ENCODE measurements around the gene MTMR2.

DNA sequence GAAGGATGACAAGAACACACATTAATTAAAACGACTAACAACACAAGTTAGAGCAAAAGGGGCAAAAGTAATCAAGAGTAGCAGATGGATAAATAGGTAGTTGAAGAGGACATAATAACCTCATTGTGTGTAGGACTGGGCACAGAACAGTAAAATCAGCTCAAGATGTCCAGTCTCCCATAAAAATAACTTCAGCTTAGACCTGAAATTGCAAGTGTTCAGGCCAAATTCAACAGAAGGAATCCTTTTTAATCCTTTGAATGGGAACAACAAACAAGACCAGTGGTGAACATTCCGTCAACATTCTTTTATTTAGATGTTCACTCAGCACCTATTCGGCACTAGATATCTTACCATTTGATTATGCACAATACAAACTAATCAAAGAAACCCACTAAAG, 4.4 kb downstream of the MTMR2 start:
- TF ChIP-seq CTCF (conservative IDR thresholded peaks at IDR 0.05; ENCODE audit: low read depth in 2 of 2) (no peak), EZH2phosphoT487 (IDR thresholded peaks at IDR 0.05; ENCODE audit: unreplicated experiment) (no peak), POLR2AphosphoS5 (IDR thresholded peaks at IDR 0.05; ENCODE audit: low read depth) (no peak), EZH2 (IDR thresholded peaks at IDR 0.05; ENCODE audit: low read depth, unreplicated experiment) (no peak), ETS1 (IDR thresholded peaks at IDR 0.05) (no peak), ZNF114 (CRISPR knock-in tag; IDR thresholded peaks at IDR 0.05) (no peak), JUNB (IDR thresholded peaks at IDR 0.05; ENCODE audit: unreplicated experiment) (no peak), NANOG (IDR thresholded peaks at IDR 0.05; ENCODE audit: borderline replicate concordance) (no peak), ZNF331 (CRISPR knock-in tag; IDR thresholded peaks at IDR 0.05; ENCODE audit: low read depth) (no peak)
- TF ChIP-seq, protein P1, sequence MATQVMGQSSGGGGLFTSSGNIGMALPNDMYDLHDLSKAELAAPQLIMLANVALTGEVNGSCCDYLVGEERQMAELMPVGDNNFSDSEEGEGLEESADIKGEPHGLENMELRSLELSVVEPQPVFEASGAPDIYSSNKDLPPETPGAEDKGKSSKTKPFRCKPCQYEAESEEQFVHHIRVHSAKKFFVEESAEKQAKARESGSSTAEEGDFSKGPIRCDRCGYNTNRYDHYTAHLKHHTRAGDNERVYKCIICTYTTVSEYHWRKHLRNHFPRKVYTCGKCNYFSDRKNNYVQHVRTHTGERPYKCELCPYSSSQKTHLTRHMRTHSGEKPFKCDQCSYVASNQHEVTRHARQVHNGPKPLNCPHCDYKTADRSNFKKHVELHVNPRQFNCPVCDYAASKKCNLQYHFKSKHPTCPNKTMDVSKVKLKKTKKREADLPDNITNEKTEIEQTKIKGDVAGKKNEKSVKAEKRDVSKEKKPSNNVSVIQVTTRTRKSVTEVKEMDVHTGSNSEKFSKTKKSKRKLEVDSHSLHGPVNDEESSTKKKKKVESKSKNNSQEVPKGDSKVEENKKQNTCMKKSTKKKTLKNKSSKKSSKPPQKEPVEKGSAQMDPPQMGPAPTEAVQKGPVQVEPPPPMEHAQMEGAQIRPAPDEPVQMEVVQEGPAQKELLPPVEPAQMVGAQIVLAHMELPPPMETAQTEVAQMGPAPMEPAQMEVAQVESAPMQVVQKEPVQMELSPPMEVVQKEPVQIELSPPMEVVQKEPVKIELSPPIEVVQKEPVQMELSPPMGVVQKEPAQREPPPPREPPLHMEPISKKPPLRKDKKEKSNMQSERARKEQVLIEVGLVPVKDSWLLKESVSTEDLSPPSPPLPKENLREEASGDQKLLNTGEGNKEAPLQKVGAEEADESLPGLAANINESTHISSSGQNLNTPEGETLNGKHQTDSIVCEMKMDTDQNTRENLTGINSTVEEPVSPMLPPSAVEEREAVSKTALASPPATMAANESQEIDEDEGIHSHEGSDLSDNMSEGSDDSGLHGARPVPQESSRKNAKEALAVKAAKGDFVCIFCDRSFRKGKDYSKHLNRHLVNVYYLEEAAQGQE (IDR thresholded peaks at IDR 0.05; ENCODE audit: unreplicated experiment): no peak

Data from GM23338 (cell line).